IPS-18a (cell line): ENCODE measurements around the gene NELL1.

Experiments used
- H3K27ac ChIP-seq: one replicate; pipeline ENCODE4 v1.5.1; 2013; ENCODE audit warnings: low read length
- H3K27me3 ChIP-seq: one replicate; pipeline ENCODE4 v1.6.1; 2013; ENCODE audit warnings: mild to moderate bottlenecking, low read length; ENCODE audit not compliant: control insufficient read depth, insufficient read depth
- H3K36me3 ChIP-seq: one replicate; pipeline ENCODE4 v1.6.1; 2013; ENCODE audit warnings: low read depth, low read length; ENCODE audit not compliant: control insufficient read depth
- H3K4me1 ChIP-seq: one replicate; pipeline ENCODE4 v1.6.1; 2013; ENCODE audit warnings: low read depth, low read length; ENCODE audit not compliant: control insufficient read depth
- H3K4me3 ChIP-seq: one replicate; pipeline ENCODE4 v1.5.1; 2013; ENCODE audit warnings: low read length
- H3K9ac ChIP-seq: one replicate; pipeline ENCODE4 v1.6.1; 2013; ENCODE audit warnings: mild to moderate bottlenecking, low read length, moderate library complexity
- H3K9me3 ChIP-seq: one replicate; pipeline ENCODE4 v1.6.1; 2013; ENCODE audit warnings: low read depth, low read length; ENCODE audit not compliant: control insufficient read depth

The NELL1 gene

DNA sequence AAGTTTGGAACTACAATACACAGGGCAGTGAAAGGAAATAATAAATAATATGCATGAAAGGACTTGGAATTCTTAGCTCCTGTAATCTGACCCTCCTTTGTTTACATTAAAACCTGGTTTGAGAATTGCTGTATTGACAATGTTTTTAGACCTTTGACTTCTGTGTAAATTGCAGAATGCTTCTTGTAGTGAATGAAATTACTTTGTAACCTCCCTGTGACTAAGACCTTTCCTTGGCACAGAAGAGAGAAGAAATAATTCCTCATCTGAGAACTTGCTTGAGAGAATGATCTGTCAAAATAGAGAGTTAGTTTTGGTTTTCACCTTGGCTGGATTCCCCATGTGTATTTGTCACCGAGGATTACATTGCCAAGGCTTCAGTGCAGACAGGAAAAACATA lies 883.5 kb downstream of the NELL1 start:
- no peaks in the 10 kb centered on the region for H3K27me3 ChIP-seq
- no peak overlapping the region for H3K4me3 ChIP-seq
- no peaks in the 10 kb centered on the region for H3K36me3 ChIP-seq
- H3K27ac ChIP-seq: no peak overlapping the region
- no peaks in the 10 kb centered on the region for H3K9me3 ChIP-seq
- H3K4me1 ChIP-seq: peaks cover 10% of the 10 kb centered on the region
- H3K9ac ChIP-seq: no peak overlapping the region

DNA sequence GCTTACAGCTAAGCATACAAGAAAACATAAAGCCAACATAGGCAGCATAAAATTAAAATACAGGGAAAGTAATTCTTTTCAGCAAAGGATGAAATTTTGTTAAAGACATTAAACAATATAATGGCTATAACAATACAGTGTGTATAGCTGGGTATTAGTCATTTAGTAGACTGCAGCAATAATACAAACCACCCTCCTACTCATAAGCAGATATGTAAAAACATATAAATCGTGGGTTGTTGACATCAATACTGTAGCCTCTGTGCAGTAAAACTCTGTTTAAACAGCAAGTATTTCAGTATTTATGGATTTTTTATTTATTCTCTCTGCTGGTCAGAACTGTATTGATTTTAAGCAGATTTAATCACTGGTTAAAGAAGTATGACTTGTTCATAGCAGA lies 884.4 kb downstream of the NELL1 start:
- H3K36me3 ChIP-seq: no peaks in the 10 kb centered on the region
- H3K27ac ChIP-seq: no peak overlapping the region

DNA sequence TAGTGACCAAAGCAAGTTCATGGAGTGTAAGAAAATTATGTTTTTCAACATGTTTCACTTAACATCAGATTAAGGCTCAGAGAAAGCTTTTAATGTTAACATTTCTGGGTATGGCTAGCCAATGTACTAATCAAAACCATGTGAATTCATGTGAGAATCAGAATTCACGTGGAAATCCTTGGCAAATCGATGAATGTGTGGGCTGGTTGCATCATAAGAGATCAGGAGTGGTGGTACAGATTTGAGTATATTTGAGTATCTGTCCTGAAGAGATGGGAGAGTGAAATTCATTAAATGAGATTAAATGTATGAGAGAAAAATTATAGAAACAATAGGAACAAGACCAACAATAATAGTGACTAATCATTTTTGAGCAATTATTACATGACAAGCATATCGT lies 884.9 kb downstream of the NELL1 start:
- H3K27me3 ChIP-seq: no peaks in the 10 kb centered on the region
- H3K36me3 ChIP-seq: no peaks in the 10 kb centered on the region
- no peak overlapping the region for H3K4me3 ChIP-seq
- no peak overlapping the region for H3K27ac ChIP-seq
- no peak overlapping the region for H3K9ac ChIP-seq
- H3K9me3 ChIP-seq: no peaks in the 10 kb centered on the region
- H3K4me1 ChIP-seq: peaks cover 10% of the 10 kb centered on the region

More for the DNA sequence above, 884.4 kb downstream of the NELL1 start:
- Histone ChIP-seq H3K4me1 (peaks cover 10% of the 10 kb centered on the region), H3K9me3 (no peaks in the 10 kb centered on the region), H3K4me3 (no peak overlapping the region), H3K27me3 (no peaks in the 10 kb centered on the region), H3K9ac (no peak overlapping the region)

GRCh38 chr11:21556926-21557325 lies 887.5 kb downstream of the NELL1 start:
- no peak overlapping the region for H3K4me3 ChIP-seq
- H3K4me1 ChIP-seq: peaks cover 13% of the 10 kb centered on the region
- no peaks in the 10 kb centered on the region for H3K27me3 ChIP-seq
- H3K36me3 ChIP-seq: no peaks in the 10 kb centered on the region
- H3K9me3 ChIP-seq: no peaks in the 10 kb centered on the region
- H3K27ac ChIP-seq: no peak overlapping the region
- no peak overlapping the region for H3K9ac ChIP-seq

GRCh38 chr11:21560466-21560975 lies 891.1 kb downstream of the NELL1 start:
- no peak overlapping the region for H3K9ac ChIP-seq
- H3K36me3 ChIP-seq: no peaks in the 10 kb centered on the region
- no peak overlapping the region for H3K4me3 ChIP-seq

DNA sequence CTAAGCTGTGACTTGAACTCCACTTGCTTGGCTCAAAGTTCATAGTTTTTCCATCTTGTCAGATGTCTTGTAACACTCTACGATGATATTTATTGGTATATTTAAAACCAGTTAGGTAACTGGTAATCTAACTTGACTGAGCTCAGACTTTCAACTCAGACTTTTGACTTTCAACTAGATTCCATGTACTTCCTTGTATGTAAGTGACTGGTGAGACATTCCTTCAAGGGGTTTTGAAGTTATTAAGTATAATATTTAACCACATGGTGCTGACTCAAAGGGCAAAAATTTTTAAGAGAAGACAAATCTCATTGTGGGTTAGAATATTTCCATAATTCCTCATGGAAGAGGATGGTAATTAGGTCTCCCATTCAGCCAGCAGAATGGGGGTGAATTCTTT lies 892.2 kb downstream of the NELL1 start:
- H3K9me3 ChIP-seq: no peaks in the 10 kb centered on the region
- no peak overlapping the region for H3K4me3 ChIP-seq
- H3K27me3 ChIP-seq: no peaks in the 10 kb centered on the region
- H3K36me3 ChIP-seq: no peaks in the 10 kb centered on the region
- peaks cover 7% of the 10 kb centered on the region for H3K4me1 ChIP-seq
- H3K9ac ChIP-seq: no peak overlapping the region
- H3K27ac ChIP-seq: no peak overlapping the region

More at GRCh38 chr11:21560466-21560975, 891.1 kb downstream of the NELL1 start:
- no peaks in the 10 kb centered on the region for H3K27me3 ChIP-seq
- peaks cover 7% of the 10 kb centered on the region for H3K4me1 ChIP-seq
- no peak overlapping the region for H3K27ac ChIP-seq
- no peaks in the 10 kb centered on the region for H3K9me3 ChIP-seq

GRCh38 chr11:21564095-21564494 lies 894.7 kb downstream of the NELL1 start:
- Histone ChIP-seq H3K9me3 (no peaks in the 10 kb centered on the region), H3K4me3 (no peak overlapping the region), H3K27ac (no peak overlapping the region), H3K36me3 (no peaks in the 10 kb centered on the region), H3K4me1 (peaks cover 4% of the 10 kb centered on the region), H3K9ac (no peak overlapping the region), H3K27me3 (no peaks in the 10 kb centered on the region)

- Histone ChIP-seq H3K9ac (no peak overlapping the region), H3K27ac (no peak overlapping the region), H3K36me3 (no peaks in the 10 kb centered on the region), H3K4me1 (peaks cover 4% of the 10 kb centered on the region), H3K4me3 (no peak overlapping the region), H3K9me3 (no peaks in the 10 kb centered on the region), H3K27me3 (no peaks in the 10 kb centered on the region)
These were observed 895.7 kb downstream of the NELL1 start for GRCh38 chr11:21564833-21565682.

- Histone ChIP-seq H3K27ac (no peak overlapping the region), H3K27me3 (no peaks in the 10 kb centered on the region), H3K4me1 (no peaks in the 10 kb centered on the region), H3K9ac (no peak overlapping the region), H3K4me3 (no peak overlapping the region), H3K36me3 (no peaks in the 10 kb centered on the region), H3K9me3 (no peaks in the 10 kb centered on the region)
These were observed 897.2 kb downstream of the NELL1 start for GRCh38 chr11:21566521-21567117.

DNA sequence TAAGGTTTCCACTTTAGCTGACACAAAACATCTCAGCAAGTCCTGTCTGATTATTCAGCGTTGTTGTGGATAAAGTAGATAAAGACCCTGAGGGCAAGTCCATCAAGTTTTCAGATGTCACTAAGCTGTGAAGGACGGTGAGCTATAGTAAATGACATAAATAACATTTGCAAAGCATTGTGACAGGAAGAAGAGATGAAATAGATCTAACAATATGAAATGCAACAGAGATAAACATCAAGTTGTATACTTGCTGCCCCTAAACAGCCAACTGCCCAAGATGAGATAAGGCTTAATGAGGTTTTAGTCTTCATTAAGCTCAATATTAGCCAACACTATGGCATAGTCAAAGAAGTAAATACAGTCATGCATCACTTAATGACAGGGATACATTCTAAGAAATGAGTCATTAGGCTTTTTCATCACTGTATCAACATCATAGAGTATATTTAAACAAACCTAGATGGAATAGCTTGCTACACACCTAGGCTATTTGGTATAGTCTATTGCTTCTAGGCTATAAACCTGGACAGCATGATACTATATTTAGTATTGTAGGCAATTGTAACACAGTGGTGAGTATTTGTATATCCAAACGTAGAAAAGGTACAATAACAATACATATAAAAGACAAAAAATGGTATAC lies 898.4 kb downstream of the NELL1 start:
- no peak overlapping the region for H3K4me3 ChIP-seq
- H3K27me3 ChIP-seq: no peaks in the 10 kb centered on the region

DNA sequence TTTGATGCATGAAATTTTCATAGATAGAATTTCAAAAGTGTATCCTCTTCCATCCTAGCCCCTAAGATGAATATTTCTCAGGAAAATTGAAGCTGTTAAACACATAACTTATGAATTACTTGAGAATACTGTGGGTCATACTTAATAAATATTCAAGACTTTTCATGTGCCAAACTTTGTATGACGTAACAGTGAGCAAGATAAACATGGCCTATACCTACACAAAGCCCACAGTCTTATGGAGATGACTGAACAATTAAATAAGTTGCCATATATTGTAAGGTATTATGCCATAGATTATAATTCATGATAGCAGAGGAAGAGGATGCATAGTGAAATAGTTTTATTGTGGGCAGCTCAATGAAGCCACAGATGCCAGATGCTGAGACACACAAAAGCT lies 902.8 kb downstream of the NELL1 start:
- Histone ChIP-seq H3K4me3 (no peak overlapping the region), H3K27me3 (no peaks in the 10 kb centered on the region), H3K4me1 (no peaks in the 10 kb centered on the region), H3K36me3 (no peaks in the 10 kb centered on the region), H3K27ac (no peak overlapping the region), H3K9me3 (no peaks in the 10 kb centered on the region), H3K9ac (no peak overlapping the region)

More for the DNA sequence above, 898.4 kb downstream of the NELL1 start:
- Histone ChIP-seq H3K27ac (no peak overlapping the region), H3K4me1 (no peaks in the 10 kb centered on the region), H3K9ac (no peak overlapping the region), H3K36me3 (no peaks in the 10 kb centered on the region), H3K9me3 (no peaks in the 10 kb centered on the region)
